AG04449 (cell line): ENCODE measurements around the gene SFMBT1.

Source experiments
- CTCF ChIA-PET: fragments of 350-600 bp; formaldehyde crosslinking; extraction: SDS; loops from one replicate; lab custom pipeline; 2021; ENCODE audit warnings: antibody characterized with exemption; lab: Yijun Ruan, JAX
- POLR2A ChIA-PET: fragments of 400-600, 350-600 bp; formaldehyde crosslinking; extraction: SDS; loops from one replicate; lab custom pipeline; 2020; ENCODE audit warnings: antibody characterized with exemption, inconsistent platforms; lab: Yijun Ruan, JAX
- DNase-seq: peaks from one replicate; pipeline ENCODE4 v3.0.0-alpha.2; 2010; ENCODE audit warnings: low read depth, low spot score
- H3K4me3 ChIP-seq: 2 replicates; pipeline ENCODE4 v1.5.1; 2011; ENCODE audit warnings: low read depth, mild to moderate bottlenecking, control low read depth, low read length
- TF ChIP-seq, protein P1 (sequence below): IDR thresholded peaks from one replicate; pipeline ENCODE4 v1.5.1; 2011; ENCODE audit warnings: mild to moderate bottlenecking, moderate library complexity, low read length, control low read depth, inconsistent platforms; ENCODE audit not compliant: insufficient read depth; ENCODE audit errors: missing control alignments

Gene SFMBT1

DNA sequence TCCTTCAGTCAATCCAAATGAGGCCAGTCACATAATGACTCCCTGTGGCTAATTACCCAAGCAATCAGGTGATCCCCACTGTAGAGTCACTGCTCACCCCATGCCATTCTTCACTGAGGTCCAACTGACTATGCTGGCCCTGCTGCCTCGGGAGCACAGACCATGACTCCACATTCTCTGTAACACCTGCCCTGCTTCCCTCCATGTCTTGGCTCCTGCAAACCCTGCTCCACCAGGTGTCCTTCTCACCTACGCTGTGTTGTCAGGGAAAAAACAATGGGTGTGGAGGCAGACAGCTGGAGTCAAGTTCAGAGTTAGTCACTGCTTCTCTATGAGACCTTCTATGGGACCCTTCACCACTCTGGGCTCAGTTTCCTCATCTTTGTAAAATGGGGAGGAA lies 6.1 kb upstream of the SFMBT1 start:
- no peak for DNase-seq
- POLR2A ChIA-PET: interaction anchor here (0.5 kb wide), 1 partner anchor 297 kb away, joined by 3 read pairs; no protein-coding TSS in a partner anchor
- CTCF ChIA-PET: no interaction called here
- H3K4me3 ChIP-seq: no peak overlapping the region
- TF ChIP-seq, protein P1, sequence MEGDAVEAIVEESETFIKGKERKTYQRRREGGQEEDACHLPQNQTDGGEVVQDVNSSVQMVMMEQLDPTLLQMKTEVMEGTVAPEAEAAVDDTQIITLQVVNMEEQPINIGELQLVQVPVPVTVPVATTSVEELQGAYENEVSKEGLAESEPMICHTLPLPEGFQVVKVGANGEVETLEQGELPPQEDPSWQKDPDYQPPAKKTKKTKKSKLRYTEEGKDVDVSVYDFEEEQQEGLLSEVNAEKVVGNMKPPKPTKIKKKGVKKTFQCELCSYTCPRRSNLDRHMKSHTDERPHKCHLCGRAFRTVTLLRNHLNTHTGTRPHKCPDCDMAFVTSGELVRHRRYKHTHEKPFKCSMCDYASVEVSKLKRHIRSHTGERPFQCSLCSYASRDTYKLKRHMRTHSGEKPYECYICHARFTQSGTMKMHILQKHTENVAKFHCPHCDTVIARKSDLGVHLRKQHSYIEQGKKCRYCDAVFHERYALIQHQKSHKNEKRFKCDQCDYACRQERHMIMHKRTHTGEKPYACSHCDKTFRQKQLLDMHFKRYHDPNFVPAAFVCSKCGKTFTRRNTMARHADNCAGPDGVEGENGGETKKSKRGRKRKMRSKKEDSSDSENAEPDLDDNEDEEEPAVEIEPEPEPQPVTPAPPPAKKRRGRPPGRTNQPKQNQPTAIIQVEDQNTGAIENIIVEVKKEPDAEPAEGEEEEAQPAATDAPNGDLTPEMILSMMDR: no peak

DNA sequence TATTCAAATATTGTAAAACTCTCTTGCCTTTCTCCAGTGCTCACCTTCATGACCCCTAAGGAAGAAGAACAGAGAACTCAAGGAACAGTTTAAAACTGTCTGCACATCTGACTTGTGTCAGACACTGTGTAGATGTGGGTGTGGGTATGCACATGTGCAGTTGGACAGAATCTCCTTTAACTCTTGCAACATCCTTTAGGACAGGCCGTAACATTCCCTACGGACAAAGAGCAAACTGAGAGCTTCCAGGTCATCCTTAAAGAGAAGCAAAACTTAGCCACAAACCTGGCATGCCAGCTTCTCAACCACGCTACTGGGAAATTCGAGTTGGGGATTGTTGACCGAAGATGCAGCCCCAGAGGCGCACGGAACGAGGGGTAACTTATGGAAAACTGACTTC lies 4.1 kb upstream of the SFMBT1 start:
- ChIA-PET POLR2A (no interaction called here), CTCF (interaction anchor here (1.0 to 1.5 kb wide), 3 partner anchors 9 to 24 kb away, joined by 3 to 4 read pairs (median 3); no protein-coding TSS in a partner anchor)
- no peak overlapping the region for H3K4me3 ChIP-seq
- TF ChIP-seq, protein P1: no peak
- no peak for DNase-seq

DNA sequence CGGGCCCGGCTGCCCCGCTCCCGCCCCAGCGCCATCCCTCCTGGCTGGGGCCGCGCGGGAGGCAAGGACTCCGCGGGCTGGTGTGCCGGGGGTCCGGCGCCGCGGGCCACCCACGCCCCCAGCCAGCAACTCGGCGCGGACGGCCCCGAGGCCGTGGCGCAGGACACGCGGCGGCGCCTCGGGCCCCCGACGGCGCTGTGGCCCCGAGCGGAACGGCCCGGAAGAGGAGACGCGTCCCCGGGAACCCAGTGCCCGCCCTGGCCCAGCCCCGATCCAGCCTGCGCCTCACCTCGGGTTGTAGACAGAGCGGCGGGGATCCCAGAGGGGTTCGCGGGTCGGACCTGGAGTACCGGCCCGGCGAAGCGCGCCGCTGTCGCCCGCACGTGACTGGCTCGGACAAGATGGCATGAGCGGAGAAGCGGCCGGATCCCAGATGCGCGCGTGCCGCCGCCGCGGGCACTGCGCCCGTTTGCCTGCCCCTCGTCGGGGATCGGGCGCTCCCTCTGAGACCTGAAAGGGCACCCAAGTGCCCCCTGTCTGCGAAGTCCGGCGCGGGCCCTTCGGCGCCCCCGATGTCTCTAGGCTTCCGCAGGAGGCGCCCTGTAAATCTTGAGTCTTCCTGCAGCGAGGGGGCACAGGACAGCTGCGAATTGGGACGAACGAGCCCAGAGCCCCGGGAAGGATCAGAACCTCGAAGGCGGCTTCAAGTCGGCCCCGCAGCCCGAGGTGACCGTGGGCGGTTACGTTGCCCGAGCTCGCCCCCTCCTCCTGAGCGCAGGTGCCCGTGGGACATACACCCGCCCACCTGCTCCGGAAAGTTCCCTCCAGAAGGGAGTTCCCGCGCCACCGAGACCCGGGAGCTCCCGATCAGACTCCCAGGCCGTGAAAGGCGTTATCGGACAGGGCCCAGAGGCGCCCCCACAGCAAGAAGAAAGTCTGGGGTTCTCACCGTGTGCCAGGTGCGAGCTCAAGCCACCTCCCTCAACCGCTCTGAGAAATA lies 598 bp upstream of the SFMBT1 start:
- peak overlapping the region; percentile 69 for H3K4me3 ChIP-seq
- ChIA-PET CTCF (interaction anchor here (0.8 to 1.0 kb wide), 2 partner anchors 11 to 27 kb away, joined by 3 to 4 read pairs; no protein-coding TSS in a partner anchor), POLR2A (interaction anchor here (0.6 to 0.7 kb wide), 2 partner anchors 11 to 13 kb away, joined by 3 read pairs; no protein-coding TSS in a partner anchor)
- TF ChIP-seq, protein P1: peak; percentile 50
- no peak for DNase-seq

DNA sequence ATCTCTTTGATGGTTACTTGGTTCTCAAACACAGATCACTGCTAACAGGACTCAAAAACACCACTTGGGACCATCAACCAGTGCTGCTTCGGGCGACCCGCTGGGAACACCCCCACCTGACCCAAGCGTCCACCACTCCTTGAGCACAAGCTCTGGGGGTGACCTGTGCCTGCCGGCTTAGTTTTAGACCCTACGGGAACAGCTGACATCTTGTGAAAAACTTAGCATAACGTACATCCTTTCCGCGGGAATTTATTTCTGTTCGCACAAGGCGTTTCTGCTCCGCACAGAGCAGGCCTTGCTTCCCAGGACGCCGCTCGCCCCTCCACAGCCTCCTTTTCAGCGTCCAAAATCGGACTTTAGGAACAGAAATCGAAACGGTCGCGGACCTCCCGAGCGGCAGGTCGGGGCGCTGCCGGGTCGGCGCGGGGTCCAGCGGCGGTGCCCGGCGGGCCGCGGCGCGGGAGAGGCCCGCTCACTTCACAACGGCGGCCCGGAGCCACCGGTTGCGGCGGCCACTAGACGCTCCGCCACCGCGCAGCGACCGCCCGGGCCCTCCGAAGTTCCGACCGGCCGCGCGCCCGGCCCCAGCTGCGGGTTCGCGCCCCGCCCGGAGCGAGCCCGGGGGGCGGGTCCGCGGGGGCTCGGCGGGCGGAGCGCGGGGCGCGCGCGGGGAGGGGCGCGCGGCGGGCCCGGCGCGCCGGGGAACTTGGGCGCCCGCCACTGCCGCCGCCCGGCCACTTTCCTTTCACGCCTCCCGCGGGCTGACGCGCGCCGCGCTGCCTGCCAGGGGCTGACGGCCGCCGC lies 959 bp downstream of the SFMBT1 start:
- no peak for DNase-seq
- peak overlapping the region; percentile 69 for H3K4me3 ChIP-seq
- TF ChIP-seq, protein P1: no peak
- ChIA-PET CTCF (interaction anchor here (0.8 to 1.0 kb wide), 2 partner anchors 9 to 29 kb away, joined by 3 to 4 read pairs; no protein-coding TSS in a partner anchor), POLR2A (no interaction called here)

DNA sequence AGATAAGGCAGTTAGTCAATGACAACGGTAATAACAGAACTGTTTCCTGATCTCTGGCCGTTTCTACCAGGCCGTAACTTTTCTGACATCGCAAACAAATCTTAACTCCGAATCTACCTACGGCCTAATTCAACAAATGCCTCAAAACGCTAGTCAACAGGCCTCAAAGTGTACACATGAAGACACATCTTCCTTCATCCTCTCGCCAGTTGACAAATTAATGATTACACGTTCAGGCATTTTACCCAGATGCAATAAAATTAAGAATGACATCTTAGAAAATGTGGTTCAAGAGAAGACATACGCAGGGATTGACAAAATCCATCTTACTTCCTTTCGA lies 1.5 kb downstream of the SFMBT1 start:
- POLR2A ChIA-PET: no interaction called here

More for the DNA sequence above, 1.5 kb downstream of the SFMBT1 start:
- DNase-seq: no peak
- TF ChIP-seq, protein P1: no peak
- peak overlapping the region; percentile 69 for H3K4me3 ChIP-seq
- CTCF ChIA-PET: no interaction called here
